HepG2 (cell line): ENCODE results near the gene CARMIL3. TPM values are rescaled to one million over a fixed set of nuclear protein-coding genes. Genes with fewer than 3 reads are reported as not detected.

Experiments used
- ISX ChIP-seq: sonication (generic); formaldehyde crosslinking; conservative IDR thresholded peaks from 2 replicates; pipeline ENCODE4 v1.5.0; 2020; ENCODE audit warnings: missing genetic modification reagents
- RNF2 ChIP-seq: fragments of 450-650 bp; conservative IDR thresholded peaks from 2 replicates; pipeline ENCODE4 v1.6.1; 2016; ENCODE audit warnings: low read depth
- YEATS4 ChIP-seq: sonication (generic); formaldehyde crosslinking; IDR thresholded peaks from 2 replicates; pipeline ENCODE4 v1.4.0; 2020; ENCODE audit warnings: missing genetic modification reagents, borderline replicate concordance
- ZNF207 ChIP-seq: fragments of 450-650 bp; IDR thresholded peaks from 2 replicates; pipeline ENCODE4 v1.6.1; 2016; ENCODE audit warnings: antibody characterized with exemption, borderline replicate concordance
- ZNF232 ChIP-seq: sonication (generic); formaldehyde crosslinking; IDR thresholded peaks from 2 replicates; pipeline ENCODE4 v1.4.0; 2020; ENCODE audit warnings: missing genetic modification reagents, borderline replicate concordance
- ZNF256 ChIP-seq: sonication (generic); formaldehyde crosslinking; conservative IDR thresholded peaks from 2 replicates; pipeline ENCODE4 v1.4.0; 2020; ENCODE audit warnings: missing genetic modification reagents
- ZNF282 ChIP-seq: fragments of 450-650 bp; IDR thresholded peaks from 2 replicates; pipeline ENCODE4 v1.6.1; 2018; ENCODE audit not compliant: partially characterized antibody
- ZNF441 ChIP-seq: sonication (generic); formaldehyde crosslinking; IDR thresholded peaks from 2 replicates; pipeline ENCODE4 v1.7.0; 2021; ENCODE audit warnings: missing genetic modification reagents, borderline replicate concordance
- ZNF652 ChIP-seq: IDR thresholded peaks from 2 replicates; pipeline ENCODE4 v1.6.1; 2016; ENCODE audit warnings: low read depth, borderline replicate concordance
- polyA plus RNA-seq, 8 experiments: library from polyadenylated mRNA; depleted of rRNA in 3 of 8; stranded (reverse) in 7 of 8; unstranded in 1 of 8; fragments of >200 nt; fragmentation: Illumina TruSeq in 4 of 8; extraction: Trizol in 4 of 8; gene quantifications; 2 replicates each; pipeline versions ENCODE4 v1.2.1 to v1.2.3, GENCODE V29; 2011 to 2016; ENCODE audit warnings: low read depth in 4 of 8, missing spikeins in 1 of 8, mixed read lengths in 1 of 8; ENCODE audit not compliant: insufficient read depth in 1 of 8
- total RNA-seq, 5 experiments: library from RNA; depleted of rRNA; stranded (reverse); fragments of >200 nt; fragmentation: Illumina TruSeq; extraction: Trizol; gene quantifications; 2 replicates each; pipeline ENCODE4 v1.2.3, GENCODE V29; 2016; ENCODE audit warnings: low read depth in 1 of 5
- TF ChIP-seq, protein P1 (sequence below): sonication (generic); formaldehyde crosslinking; IDR thresholded peaks from 2 replicates; pipeline ENCODE4 v1.9.0; 2021; ENCODE audit warnings: mild to moderate bottlenecking, missing genetic modification reagents
- TF ChIP-seq, protein P2 (sequence below): sonication (generic); formaldehyde crosslinking; IDR thresholded peaks from 2 replicates; pipeline ENCODE4 v1.5.1; 2020; ENCODE audit warnings: missing genetic modification reagents, mild to moderate bottlenecking, borderline replicate concordance
- TF ChIP-seq, protein P3 (sequence below): IDR thresholded peaks from 2 replicates; pipeline ENCODE4 v1.6.1; 2012; ENCODE audit warnings: inconsistent platforms
- TF ChIP-seq, protein P4 (sequence below): IDR thresholded peaks from 2 replicates; pipeline ENCODE4 v1.6.1; 2018; ENCODE audit warnings: missing genetic modification reagents

The CARMIL3 gene
- total and polyA plus RNA-seq, 2 of the 13 experiments (the other 11 are each of a cell fraction or from before 2014, with no cell fraction given), result 0.27 to 0.55 TPM

DNA sequence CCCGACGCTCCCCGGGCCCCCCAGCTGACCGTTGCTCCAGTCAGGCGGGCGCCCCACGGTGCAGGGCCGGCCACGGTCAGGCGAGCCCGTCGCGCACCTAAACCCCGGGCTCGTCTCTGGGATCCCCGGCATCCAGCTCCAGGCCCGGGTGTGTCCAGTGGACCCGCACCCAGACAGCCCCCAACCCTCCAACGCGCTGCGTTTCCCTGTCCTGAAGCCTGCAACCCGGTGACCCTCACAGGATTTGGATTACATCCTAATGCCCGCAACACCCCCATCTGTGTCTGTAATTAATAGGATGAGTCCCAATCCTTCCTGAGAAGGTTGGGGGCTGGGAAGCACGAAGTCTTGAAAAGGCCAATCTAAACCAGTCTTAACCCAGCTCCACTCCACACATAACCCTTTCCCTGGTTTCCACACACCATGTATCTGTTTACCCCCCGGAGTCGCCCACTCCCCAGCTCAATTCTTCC, 30.0 kb downstream of the CARMIL3 start (continued):
- TF ChIP-seq, protein P1, sequence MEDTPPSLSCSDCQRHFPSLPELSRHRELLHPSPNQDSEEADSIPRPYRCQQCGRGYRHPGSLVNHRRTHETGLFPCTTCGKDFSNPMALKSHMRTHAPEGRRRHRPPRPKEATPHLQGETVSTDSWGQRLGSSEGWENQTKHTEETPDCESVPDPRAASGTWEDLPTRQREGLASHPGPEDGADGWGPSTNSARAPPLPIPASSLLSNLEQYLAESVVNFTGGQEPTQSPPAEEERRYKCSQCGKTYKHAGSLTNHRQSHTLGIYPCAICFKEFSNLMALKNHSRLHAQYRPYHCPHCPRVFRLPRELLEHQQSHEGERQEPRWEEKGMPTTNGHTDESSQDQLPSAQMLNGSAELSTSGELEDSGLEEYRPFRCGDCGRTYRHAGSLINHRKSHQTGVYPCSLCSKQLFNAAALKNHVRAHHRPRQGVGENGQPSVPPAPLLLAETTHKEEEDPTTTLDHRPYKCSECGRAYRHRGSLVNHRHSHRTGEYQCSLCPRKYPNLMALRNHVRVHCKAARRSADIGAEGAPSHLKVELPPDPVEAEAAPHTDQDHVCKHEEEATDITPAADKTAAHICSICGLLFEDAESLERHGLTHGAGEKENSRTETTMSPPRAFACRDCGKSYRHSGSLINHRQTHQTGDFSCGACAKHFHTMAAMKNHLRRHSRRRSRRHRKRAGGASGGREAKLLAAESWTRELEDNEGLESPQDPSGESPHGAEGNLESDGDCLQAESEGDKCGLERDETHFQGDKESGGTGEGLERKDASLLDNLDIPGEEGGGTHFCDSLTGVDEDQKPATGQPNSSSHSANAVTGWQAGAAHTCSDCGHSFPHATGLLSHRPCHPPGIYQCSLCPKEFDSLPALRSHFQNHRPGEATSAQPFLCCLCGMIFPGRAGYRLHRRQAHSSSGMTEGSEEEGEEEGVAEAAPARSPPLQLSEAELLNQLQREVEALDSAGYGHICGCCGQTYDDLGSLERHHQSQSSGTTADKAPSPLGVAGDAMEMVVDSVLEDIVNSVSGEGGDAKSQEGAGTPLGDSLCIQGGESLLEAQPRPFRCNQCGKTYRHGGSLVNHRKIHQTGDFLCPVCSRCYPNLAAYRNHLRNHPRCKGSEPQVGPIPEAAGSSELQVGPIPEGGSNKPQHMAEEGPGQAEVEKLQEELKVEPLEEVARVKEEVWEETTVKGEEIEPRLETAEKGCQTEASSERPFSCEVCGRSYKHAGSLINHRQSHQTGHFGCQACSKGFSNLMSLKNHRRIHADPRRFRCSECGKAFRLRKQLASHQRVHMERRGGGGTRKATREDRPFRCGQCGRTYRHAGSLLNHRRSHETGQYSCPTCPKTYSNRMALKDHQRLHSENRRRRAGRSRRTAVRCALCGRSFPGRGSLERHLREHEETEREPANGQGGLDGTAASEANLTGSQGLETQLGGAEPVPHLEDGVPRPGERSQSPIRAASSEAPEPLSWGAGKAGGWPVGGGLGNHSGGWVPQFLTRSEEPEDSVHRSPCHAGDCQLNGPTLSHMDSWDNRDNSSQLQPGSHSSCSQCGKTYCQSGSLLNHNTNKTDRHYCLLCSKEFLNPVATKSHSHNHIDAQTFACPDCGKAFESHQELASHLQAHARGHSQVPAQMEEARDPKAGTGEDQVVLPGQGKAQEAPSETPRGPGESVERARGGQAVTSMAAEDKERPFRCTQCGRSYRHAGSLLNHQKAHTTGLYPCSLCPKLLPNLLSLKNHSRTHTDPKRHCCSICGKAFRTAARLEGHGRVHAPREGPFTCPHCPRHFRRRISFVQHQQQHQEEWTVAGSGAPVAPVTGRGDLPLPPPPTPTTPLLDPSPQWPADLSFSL (CRISPR knock-in tag), result no peak
- TF ChIP-seq, protein P2, sequence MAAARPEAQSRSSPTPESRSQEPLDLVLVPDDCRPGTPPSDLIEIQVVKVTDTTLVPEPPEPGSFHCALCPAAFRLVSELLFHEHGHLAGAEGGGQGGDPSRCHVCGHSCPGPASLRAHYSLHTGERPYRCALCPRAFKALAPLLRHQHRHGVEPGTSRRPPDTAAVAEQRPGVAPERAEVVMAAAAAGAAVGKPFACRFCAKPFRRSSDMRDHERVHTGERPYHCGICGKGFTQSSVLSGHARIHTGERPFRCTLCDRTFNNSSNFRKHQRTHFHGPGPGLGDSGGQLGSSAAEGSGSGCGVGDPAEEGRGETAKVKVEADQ (CRISPR knock-in tag), result no peak
- TF ChIP-seq RNF2 (no peak), YEATS4 (CRISPR knock-in tag) (peak; percentile 16; the same call in 1 of the 2 replicates), ZNF256 (peak; percentile 17; the same call in 1 of the 2 replicates), ZNF652 (CRISPR knock-in tag) (no peak), ZNF282 (no peak), ZNF207 (no peak), ZNF441 (CRISPR knock-in tag) (no peak), ZNF232 (CRISPR knock-in tag) (no peak; the same call in 1 of the 2 replicates), ISX (CRISPR knock-in tag) (no peak; the same call in 1 of the 2 replicates)
- TF ChIP-seq, protein P3, sequence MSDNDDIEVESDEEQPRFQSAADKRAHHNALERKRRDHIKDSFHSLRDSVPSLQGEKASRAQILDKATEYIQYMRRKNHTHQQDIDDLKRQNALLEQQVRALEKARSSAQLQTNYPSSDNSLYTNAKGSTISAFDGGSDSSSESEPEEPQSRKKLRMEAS, result no peak
- TF ChIP-seq, protein P4, sequence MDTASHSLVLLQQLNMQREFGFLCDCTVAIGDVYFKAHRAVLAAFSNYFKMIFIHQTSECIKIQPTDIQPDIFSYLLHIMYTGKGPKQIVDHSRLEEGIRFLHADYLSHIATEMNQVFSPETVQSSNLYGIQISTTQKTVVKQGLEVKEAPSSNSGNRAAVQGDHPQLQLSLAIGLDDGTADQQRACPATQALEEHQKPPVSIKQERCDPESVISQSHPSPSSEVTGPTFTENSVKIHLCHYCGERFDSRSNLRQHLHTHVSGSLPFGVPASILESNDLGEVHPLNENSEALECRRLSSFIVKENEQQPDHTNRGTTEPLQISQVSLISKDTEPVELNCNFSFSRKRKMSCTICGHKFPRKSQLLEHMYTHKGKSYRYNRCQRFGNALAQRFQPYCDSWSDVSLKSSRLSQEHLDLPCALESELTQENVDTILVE, result no peak
